Activated T-cell treated with anti-CD3 and anti-CD28 coated beads, Interleukin-2, amount 50 U/mL, for 4 hours (primary cell): ENCODE measurements around the gene CDC42BPB. TPM values are rescaled to one million over a fixed set of nuclear protein-coding genes. Genes with fewer than 3 reads are reported as not detected.
A peak's percentile ranks its signal among the peaks of the same experiment; 100 is the strongest.

Source experiments
- ATAC-seq, 2 donors: fragments of 200-7000 bp; cut with Tn5 transposase; one replicate each; pipeline ENCODE4 v1.10.0; 2021
- DNase-seq: peaks from one replicate; pipeline ENCODE4 v3.0.0-alpha.2; 2020
- H3K27me3 Mint-ChIP-seq: one replicate; pipeline ENCODE4 v1.8.0; 2021; ENCODE audit warnings: low read depth, mixed read lengths
- H3K36me3 Mint-ChIP-seq: one replicate; pipeline ENCODE4 v1.8.0; 2022; ENCODE audit warnings: mixed read lengths; ENCODE audit not compliant: insufficient read depth
- H3K4me1 Mint-ChIP-seq: one replicate; pipeline ENCODE4 v1.8.0; 2021; ENCODE audit warnings: low read depth, mixed read lengths
- H3K4me3 Mint-ChIP-seq: one replicate; pipeline ENCODE4 v1.8.0; 2021; ENCODE audit warnings: mild to moderate bottlenecking, moderate library complexity, mixed read lengths
- H3K9me3 Mint-ChIP-seq: one replicate; pipeline ENCODE4 v1.8.0; 2021; ENCODE audit warnings: mixed read lengths
- total RNA-seq, 3 donors: library from RNA; stranded (reverse); gene quantifications; one replicate each; pipeline ENCODE4 v1.2.1, GENCODE V29; 2021

Gene CDC42BPB, protein sequence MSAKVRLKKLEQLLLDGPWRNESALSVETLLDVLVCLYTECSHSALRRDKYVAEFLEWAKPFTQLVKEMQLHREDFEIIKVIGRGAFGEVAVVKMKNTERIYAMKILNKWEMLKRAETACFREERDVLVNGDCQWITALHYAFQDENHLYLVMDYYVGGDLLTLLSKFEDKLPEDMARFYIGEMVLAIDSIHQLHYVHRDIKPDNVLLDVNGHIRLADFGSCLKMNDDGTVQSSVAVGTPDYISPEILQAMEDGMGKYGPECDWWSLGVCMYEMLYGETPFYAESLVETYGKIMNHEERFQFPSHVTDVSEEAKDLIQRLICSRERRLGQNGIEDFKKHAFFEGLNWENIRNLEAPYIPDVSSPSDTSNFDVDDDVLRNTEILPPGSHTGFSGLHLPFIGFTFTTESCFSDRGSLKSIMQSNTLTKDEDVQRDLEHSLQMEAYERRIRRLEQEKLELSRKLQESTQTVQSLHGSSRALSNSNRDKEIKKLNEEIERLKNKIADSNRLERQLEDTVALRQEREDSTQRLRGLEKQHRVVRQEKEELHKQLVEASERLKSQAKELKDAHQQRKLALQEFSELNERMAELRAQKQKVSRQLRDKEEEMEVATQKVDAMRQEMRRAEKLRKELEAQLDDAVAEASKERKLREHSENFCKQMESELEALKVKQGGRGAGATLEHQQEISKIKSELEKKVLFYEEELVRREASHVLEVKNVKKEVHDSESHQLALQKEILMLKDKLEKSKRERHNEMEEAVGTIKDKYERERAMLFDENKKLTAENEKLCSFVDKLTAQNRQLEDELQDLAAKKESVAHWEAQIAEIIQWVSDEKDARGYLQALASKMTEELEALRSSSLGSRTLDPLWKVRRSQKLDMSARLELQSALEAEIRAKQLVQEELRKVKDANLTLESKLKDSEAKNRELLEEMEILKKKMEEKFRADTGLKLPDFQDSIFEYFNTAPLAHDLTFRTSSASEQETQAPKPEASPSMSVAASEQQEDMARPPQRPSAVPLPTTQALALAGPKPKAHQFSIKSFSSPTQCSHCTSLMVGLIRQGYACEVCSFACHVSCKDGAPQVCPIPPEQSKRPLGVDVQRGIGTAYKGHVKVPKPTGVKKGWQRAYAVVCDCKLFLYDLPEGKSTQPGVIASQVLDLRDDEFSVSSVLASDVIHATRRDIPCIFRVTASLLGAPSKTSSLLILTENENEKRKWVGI (N-terminal part only)
- 1 to 10 TPM; 2.8 to 6.6 (median 5.1) TPM for total RNA-seq

- Mint-ChIP-seq H3K36me3 (no peaks in the 10 kb centered on the region), H3K27me3 (peaks cover 24% of the 10 kb centered on the region), H3K9me3 (no peaks in the 10 kb centered on the region), H3K4me1 (peaks cover 11% of the 10 kb centered on the region), H3K4me3 (peak within 1 kb of the TSS; percentile 64)
- ATAC-seq: peak; percentile 93 to 96
- DNase-seq: peak; percentile 42
Measured at GRCh38 chr14:103057372-103058163, at the start of gene CDC42BPB. Gene CDC42BPB (minus strand): TSS chr14:103057549. CDS start chr14:103057173, 376 bp downstream.

GRCh38 chr14:103105580-103106150 is 48.3 kb upstream of the CDC42BPB start:
- DNase-seq (no peak), ATAC-seq (no peak)
- H3K27me3 Mint-ChIP-seq: peaks cover 54% of the 10 kb centered on the region
- no peaks in the 10 kb centered on the region for H3K9me3 Mint-ChIP-seq
- no peaks in the 10 kb centered on the region for H3K36me3 Mint-ChIP-seq
- H3K4me1 Mint-ChIP-seq: peaks cover 8% of the 10 kb centered on the region
- H3K4me3 Mint-ChIP-seq: no peak overlapping the region

- H3K9me3 Mint-ChIP-seq: no peaks in the 10 kb centered on the region
- no peak overlapping the region for H3K4me3 Mint-ChIP-seq
- H3K36me3 Mint-ChIP-seq: no peaks in the 10 kb centered on the region
- peak; percentile 91 to 93 for ATAC-seq
- peak; percentile 74 for DNase-seq
- H3K4me1 Mint-ChIP-seq: peaks cover 8% of the 10 kb centered on the region
- H3K27me3 Mint-ChIP-seq: peaks cover 53% of the 10 kb centered on the region
Measured at GRCh38 chr14:103104654-103105452, 47.5 kb upstream of the CDC42BPB start.

DNA sequence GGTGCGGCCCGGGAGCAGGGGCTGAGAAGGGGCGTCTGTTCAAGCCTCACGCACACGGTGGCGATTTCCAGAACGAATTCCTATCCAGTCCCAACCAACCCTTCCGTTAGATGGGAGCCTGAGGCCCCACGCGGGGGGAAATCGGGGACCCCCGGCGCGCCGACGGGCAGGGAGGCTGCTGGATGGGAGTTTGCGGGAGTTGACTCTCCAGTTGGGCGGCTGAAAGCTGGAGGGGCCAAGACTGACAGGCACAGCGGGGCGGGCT is 47.0 kb upstream of the CDC42BPB start:
- Mint-ChIP-seq H3K4me3 (no peak overlapping the region), H3K4me1 (peaks cover 8% of the 10 kb centered on the region), H3K9me3 (no peaks in the 10 kb centered on the region), H3K27me3 (peaks cover 53% of the 10 kb centered on the region), H3K36me3 (no peaks in the 10 kb centered on the region)
- no peak for ATAC-seq
- DNase-seq: no peak

- Mint-ChIP-seq H3K36me3 (no peaks in the 10 kb centered on the region), H3K9me3 (no peaks in the 10 kb centered on the region), H3K4me3 (peak overlapping the region; percentile 19), H3K27me3 (peaks cover 53% of the 10 kb centered on the region), H3K4me1 (peaks cover 8% of the 10 kb centered on the region)
- ATAC-seq (no peak), DNase-seq (no peak)
Measured at GRCh38 chr14:103103461-103104388, 46.4 kb upstream of the CDC42BPB start.

GRCh38 chr14:103102689-103103260 is 45.4 kb upstream of the CDC42BPB start:
- Mint-ChIP-seq H3K4me3 (no peak overlapping the region), H3K36me3 (no peaks in the 10 kb centered on the region), H3K9me3 (no peaks in the 10 kb centered on the region), H3K4me1 (peaks cover 8% of the 10 kb centered on the region), H3K27me3 (peaks cover 51% of the 10 kb centered on the region)
- DNase-seq (no peak), ATAC-seq (no peak)

- Mint-ChIP-seq H3K9me3 (no peaks in the 10 kb centered on the region), H3K4me1 (peaks cover 8% of the 10 kb centered on the region), H3K27me3 (peaks cover 53% of the 10 kb centered on the region), H3K4me3 (no peak overlapping the region), H3K36me3 (no peaks in the 10 kb centered on the region)
- ATAC-seq (no peak), DNase-seq (no peak)
Measured at GRCh38 chr14:103101963-103102688, 44.8 kb upstream of the CDC42BPB start.

DNA sequence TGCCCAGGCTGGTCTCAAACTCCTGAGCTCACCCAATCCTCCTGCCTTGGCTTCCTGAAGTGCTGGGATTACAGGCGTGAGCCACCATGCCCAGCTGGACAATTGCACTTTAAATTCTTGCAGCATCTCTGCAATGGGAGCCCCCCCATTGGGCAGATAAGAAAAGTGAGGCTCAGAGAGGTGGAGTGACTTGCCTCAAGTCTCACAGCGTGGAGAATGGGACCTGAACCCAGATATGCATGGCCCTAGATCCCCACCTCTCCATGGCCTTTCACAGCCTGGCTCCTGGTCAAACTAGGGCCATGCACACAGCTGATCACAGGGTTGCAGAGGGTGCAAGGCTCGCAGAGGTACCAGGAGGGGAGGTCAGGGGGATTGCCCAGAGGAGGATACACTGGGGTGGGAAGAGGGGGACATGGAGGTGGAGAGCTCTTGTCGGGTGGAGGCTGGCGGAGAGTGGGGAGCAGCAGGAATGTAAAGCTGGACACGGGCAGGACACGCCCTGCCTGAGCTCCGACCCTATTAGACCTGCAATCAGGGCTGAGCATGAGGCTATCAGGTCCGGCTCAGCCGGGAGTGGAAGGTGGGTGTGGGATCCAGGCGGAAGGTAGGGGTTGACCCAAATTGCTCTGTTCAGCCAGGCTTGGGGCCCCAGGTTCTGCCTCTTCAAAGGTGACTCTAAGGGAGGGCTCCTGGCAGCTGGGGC is 44.1 kb upstream of the CDC42BPB start:
- Mint-ChIP-seq H3K9me3 (no peaks in the 10 kb centered on the region), H3K27me3 (peaks cover 51% of the 10 kb centered on the region), H3K4me1 (peaks cover 8% of the 10 kb centered on the region), H3K4me3 (no peak overlapping the region), H3K36me3 (no peaks in the 10 kb centered on the region)
- ATAC-seq (no peak), DNase-seq (no peak)

- Mint-ChIP-seq H3K4me1 (peaks cover 6% of the 10 kb centered on the region), H3K9me3 (no peaks in the 10 kb centered on the region), H3K27me3 (peaks cover 43% of the 10 kb centered on the region), H3K36me3 (no peaks in the 10 kb centered on the region), H3K4me3 (no peak overlapping the region)
- ATAC-seq: no peak
- DNase-seq: no peak
Measured at GRCh38 chr14:103100281-103101121, 43.2 kb upstream of the CDC42BPB start.

- H3K36me3 Mint-ChIP-seq: no peaks in the 10 kb centered on the region
- H3K4me1 Mint-ChIP-seq: peaks cover 1% of the 10 kb centered on the region
- no peaks in the 10 kb centered on the region for H3K9me3 Mint-ChIP-seq
- H3K27me3 Mint-ChIP-seq: peaks cover 36% of the 10 kb centered on the region
- H3K4me3 Mint-ChIP-seq: no peak overlapping the region
- ATAC-seq: no peak
- DNase-seq: no peak
Measured at GRCh38 chr14:103099733-103100280, 42.5 kb upstream of the CDC42BPB start.
